ENCODE results near the gene TMEM19.
"Not testable (repeated sequence)": the region's sequence is repeated elsewhere in the genome, so short reads cannot be mapped to it uniquely, and the experiment has no call there.

Gene TMEM19

DNA sequence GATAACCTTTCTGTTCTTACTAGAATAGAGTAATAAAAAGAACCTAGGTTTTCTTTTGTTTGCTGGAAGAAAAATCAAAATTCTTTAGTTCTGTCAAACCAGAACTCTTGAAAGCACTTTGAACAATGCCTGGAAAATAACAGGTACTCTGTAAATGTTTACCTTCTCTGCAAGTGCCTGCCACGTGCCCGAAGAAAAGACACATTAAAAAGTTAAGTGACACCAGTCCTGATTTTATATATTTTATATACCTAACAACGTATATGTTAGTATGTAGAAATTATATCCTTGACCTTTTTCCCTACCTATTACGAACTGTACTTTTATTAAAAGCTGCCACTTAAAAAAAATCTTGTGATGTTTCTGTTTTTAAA is 20.8 kb upstream of the TMEM19 start:
- no peak for DNase-seq (ENCODE audit: low read depth in 2 of 2)

DNA sequence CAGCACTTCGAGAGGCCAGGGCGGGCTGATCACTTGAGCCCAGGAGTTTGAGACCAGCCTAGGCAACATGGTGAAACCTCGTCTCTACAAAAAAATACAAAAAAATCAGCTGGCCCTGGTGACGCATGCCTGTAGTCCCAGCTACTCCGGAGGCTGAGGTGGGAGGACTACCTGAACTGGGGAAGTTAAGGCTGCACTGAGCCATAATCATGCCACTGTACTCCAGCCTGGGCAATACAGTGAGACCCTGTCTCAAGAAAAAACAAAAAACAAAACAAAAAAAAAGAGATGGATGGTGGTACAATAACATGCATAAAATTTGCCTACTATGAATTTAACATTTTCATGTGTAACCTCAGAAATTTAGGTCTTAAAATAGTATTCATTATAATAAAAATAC is 19.6 kb upstream of the TMEM19 start:
- no peak for DNase-seq (ENCODE audit: low read depth in 2 of 2)

DNA sequence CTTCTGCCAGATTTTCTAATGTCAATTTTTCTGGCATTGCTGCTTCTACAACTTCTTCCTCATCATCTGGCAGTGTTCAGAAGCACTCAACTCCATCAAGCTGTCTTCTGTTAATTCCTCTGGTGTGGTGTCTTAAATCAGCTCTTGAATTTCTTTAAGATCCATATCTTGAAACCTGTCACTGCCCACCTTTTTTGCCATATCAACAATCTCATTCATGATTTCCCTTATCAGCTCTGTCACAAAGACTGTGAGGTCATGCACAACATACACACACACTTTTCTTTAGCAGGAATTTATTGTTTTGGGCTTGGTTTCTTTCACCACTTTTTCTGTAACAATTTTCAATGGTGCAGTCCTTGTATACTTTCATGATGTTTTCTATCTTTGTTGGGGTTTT is 14.6 kb upstream of the TMEM19 start:
- DNase-seq (ENCODE audit: low read depth in 2 of 2), result no peak

DNA sequence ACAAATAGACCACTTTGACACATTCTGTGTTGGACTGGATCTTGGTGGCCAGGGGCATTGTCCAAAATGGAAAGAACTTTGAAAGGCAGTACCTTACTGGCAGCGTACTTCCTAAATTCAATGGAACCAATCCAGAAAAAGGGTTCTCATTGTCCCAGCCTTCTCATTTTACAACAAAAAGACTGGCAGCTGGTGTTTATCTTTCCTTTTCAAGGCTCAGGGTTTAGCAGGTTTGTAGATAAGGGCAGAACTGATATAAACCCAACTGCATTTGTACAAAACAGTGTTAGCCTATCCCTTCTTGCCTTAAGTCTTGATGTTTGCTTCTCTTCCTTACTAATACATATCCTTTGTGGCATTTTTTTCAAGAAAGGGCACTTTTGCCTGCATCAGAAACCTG is 14.1 kb upstream of the TMEM19 start:
- no peak for DNase-seq (ENCODE audit: low read depth in 2 of 2)

DNA sequence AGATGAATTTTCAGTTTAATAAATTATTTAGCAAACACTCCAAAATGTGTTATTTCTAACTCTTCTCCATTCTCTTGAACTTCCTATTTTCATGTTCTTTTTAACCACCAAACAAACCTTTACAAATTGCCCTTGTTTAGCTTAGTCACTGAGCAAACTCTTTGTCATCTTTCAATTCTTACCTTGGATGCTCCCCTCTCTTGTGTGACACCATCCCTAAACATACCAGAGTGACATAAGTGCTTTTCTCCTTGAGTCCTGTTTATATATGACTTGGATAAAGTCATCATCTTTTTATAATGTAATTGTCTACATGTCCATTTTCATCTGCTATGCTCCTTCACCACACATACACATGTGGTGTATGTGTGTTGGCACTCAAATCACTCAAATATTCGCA is 3.4 kb upstream of the TMEM19 start:
- DNase-seq (ENCODE audit: low read depth in 2 of 2), result no peak

DNA sequence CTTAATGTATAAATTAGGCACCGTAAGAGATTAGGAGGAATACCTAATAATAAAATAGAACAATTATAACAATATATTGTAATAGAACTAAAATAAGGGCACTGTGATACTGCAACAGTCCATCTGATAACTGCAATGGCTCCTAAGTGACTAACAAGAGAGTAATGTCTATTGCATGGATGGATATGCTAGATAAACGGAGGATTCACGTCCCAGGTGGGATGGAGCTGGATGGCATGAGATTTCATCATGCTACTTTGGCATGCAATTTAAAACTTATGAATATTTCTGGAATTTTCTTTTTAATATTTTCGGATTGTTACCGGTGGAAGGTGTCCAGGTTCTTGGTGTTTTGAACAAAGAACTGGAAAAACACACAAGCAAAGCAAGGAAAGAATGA is 2.2 kb upstream of the TMEM19 start:
- DNase-seq (ENCODE audit: low read depth in 2 of 2), result no peak

DNA sequence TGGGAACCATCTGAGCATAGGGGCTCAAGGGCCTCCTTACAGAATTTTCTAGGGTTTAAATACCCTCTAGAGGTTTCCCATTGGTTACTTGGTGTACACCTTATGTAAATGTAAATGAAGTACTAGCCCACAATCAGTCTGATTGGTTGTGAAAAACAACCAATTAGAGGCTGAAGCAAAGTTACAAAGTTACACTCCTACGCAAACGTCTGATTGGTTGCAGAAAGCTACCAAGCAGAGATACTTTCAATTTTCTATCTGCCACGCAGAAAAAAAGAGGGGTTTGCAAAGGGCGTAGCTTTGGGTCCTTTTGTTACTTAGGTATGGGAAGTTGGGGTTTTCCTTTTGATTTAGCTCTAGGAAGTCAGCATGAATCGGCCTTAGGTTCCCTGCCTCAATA is 1.8 kb upstream of the TMEM19 start:
- DNase-seq (ENCODE audit: low read depth in 2 of 2), result no peak

DNA sequence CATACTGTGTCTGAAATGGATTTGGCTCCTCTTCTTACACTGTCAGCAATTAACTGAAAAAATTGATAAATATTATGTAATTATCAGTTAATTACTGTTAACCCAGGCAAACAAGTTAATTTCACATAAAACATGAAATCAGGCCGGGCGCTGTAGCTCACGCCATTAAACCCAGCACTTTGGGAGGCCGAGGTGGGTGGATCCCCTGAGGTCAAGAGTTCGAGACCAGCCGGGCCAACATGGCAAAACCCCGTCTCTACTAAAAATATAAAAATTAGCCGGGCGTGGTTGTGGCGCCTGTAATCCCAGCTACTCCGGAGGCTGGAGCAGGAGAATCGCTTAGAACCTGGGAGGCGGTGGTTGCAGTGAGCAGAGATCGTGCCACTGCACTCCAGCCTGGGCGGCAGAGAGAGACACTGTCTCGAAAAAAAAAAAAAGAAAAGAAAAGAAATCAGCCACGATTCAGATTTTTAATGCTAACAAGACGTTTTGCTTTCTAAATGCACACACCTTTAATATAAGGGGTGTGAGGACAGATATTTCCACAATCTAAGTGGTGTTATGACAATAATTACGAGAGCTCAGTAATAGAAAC is 473 bp upstream of the TMEM19 start:
- DNase-seq (ENCODE audit: low read depth in 2 of 2), result no peak

DNA sequence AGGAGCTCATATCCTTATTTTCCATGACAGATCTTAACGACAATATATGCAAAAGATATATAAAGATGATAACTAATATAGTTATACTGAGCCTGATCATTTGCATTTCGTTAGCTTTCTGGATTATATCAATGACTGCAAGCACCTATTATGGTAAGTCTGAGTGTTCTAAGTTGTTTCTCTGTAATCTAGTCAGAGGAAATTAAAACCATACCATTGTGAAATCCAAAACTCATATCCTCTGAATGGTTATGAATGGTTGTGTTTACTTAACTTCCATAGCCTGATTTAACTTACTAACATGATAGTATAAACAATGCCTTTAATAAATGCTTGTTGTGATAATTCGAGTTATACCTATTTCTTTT is 760 bp downstream of the TMEM19 start:
- DNase-seq (ENCODE audit: low read depth in 2 of 2), result no peak

DNA sequence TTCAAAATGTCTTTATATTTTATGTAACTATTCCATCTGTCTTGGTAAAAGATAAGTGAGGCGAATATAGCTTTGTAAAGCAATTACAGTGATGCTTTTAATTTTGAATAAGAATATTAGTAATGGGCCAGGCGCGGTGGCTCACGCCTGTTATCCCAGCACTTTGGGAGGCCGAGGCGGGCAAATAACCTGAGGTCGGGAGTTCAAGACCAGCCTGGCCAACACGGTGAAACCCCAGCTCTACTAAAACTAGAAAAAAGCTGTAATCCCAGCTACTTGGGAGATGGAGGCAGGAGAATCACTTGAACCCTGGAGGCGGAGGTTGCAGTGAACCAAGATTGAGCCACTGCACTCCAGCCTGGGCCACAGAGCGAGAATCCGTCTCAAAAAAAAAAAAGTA is 1.3 kb downstream of the TMEM19 start:
- not testable (repeated sequence) for DNase-seq (ENCODE audit: low read depth in 2 of 2)

DNA sequence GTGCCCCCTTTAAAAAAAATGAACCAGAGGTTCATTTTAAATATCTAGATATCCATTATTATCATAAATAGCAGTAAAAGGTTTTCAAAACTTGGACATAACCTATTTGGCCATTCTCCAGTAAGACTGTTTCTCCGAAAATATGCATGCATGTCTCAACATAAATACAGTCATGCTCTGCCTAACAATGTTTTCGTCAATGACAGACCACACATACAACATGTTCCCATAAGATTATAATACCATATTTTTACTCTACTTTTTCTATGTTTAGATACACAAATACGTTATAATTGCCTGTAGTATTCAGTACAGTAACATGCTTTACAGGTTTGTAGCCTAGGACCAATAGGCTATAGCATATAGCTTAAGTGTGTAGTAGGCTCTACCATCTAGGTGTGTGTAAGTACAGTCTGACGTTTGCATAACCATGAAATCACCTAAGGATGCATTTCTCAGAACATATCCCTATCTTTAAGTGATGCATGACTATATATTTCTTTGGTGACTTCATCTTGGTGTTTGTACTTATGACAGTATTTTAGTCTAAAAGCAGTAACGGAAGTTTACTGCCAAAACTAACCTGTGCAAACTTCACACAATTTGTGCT is 3.2 kb downstream of the TMEM19 start:
- no peak for DNase-seq (ENCODE audit: low read depth in 2 of 2)

DNA sequence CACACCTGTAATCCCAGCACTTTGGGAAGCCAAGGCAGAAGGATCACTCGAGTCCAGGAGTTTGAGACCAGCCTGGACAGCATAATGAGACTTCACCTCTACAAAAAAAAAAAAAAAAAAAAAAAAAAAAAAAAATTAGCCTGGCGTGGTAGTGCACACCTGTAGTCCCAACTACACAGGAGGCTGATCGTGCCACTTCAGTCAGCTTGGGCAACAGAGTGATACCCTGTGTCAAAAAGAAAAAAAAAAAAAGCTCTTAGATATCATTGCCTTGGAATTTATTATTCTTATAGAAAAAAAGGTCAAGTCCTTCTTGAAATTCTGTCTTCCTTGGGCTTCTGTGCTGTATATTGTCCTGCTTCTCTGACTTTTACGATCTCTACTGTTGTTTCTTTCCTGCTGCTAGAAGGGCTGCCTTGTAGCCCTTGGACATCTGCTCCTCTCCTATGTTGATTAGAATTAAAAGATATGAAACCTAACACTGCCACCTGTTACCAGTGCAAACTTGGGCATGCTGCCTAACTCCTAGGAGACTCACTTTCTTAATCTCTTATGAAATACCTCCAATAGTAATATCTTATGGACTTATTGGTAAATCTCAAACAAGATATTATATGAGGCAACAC is 5.7 kb downstream of the TMEM19 start:
- no peak for DNase-seq (ENCODE audit: low read depth in 2 of 2)

DNA sequence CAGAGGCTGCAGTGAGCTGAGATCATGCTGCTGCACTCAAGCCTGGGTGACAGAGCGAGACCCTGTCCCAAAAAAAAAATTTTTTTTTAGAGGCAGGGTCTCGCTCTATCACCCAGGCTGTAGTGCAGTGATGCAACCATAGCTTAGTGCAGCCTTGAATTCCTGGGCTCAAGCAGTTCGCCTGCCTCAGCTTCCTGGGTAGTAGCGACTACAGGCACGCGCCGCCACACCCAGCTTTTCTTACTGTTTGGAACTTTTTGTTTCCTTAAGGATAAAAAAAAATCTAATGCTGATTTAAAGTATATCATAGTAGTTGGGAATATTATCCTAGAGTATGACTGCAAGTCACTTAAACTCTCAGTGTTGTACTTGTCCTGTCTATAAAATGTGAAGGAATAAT is 7.2 kb downstream of the TMEM19 start:
- DNase-seq (ENCODE audit: low read depth in 2 of 2), result no peak

DNA sequence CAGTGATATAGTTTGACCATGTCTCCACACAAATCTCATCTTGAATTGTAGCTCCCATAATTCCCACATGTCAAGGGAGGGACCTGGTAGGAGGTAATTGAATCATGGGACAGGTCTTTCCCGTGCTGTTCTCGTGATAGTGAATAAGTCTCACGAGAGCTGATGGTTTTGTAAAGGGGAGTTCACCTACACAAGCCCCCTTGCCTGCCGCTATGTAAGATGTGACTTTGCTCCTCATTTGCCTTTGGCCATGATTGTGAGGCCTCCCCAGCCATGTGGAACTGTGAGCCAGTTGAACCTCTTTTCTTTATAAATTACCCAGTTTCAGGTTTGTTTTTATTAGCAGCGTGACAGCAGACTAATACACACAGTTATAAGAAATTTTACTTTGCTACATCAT is 7.8 kb downstream of the TMEM19 start:
- DNase-seq (ENCODE audit: low read depth in 2 of 2), result not testable (repeated sequence)

DNA sequence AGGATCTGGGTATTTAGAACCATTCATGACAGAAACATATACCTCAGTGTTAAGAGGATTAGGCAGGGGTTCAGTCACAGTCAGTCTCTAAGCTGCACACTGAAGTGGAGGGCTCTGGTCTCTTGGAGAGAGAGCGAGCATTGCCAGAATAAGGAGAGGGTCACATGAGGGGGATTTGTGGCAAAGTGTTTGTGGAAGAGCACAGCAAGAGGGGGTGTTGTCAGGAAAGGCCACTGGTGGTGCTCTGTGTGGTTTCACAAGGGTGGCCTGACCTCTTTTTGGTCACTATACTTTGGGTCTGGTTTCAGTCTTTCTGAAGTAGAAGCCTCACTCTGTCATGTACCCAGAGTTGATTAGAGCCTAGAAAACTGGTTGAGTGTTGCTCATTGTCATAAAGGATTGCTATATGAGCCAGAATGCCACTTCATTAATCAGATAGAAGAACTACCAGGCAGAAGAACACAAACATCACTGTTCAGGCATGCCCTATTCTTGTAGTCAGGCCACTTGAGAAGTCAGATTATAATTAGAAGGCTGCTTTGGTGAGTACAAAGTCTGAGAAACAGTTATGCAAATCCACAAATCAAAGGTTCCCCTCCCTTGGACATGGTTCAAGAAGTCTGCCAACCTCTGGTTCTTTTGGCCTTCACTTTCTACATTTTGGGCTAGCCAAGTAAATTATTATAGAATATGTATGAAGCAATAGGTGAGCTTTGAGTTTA is 8.4 kb downstream of the TMEM19 start:
- DNase-seq (ENCODE audit: low read depth in 2 of 2), result no peak

DNA sequence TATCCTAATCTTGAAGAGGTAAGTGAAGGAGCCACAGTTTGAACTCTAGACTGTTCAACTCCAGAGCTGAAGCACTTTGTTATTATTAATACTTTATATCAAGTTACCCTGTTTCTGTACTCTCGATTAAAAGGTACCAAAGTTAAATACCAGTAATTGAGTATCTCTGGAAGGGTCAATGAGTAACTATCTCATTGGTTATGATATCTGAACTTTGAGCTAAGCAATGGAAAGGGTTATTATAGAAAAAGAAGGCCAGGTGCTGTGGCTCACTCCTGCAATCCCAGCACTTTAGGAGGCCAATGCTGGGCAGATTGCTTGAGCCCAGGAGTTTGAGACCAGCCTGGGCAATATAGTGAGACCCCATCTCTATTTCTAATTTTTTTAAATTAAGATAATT is 9.9 kb downstream of the TMEM19 start:
- DNase-seq (ENCODE audit: low read depth in 2 of 2), result no peak

DNA sequence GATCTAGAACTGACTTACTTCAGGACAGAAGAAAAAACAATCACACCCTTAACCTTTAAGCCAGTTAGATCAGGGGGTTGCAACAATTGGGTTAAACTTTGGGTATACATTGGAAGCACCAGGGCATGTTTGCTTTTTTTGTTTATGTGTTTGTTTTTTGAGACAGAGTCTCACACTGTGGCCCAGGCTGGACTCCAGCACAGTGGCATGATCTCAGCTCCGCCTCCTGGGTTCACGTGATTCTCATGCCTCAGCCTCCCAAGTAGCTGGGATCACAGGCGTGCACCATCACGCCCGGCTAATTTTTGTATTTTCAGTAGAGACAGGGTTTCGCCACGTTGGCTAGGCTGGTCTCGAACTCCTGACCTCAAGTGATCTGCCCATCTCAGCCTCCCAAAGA is 16.3 kb downstream of the TMEM19 start:
- not testable (repeated sequence) for DNase-seq (ENCODE audit: low read depth in 2 of 2)

DNA sequence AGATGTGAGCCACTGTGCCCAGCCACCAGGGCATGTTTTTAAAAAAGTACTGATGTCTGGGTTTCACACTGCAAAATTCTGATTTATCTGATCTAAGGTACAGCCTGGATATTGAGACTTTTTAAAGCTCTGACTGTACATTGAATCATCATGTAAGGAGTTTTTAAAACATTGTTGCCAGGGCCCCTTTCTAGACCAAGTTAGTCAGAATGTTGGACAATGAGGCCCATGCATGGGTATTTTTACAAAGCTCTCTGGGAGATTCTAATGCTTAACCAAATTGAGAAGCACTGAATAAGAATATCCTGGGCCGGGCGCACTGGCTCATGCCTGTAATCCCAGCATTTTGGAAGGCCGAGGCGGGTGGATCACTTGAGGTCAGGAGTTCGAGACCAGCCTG is 16.7 kb downstream of the TMEM19 start:
- DNase-seq (ENCODE audit: low read depth in 2 of 2), result no peak

DNA sequence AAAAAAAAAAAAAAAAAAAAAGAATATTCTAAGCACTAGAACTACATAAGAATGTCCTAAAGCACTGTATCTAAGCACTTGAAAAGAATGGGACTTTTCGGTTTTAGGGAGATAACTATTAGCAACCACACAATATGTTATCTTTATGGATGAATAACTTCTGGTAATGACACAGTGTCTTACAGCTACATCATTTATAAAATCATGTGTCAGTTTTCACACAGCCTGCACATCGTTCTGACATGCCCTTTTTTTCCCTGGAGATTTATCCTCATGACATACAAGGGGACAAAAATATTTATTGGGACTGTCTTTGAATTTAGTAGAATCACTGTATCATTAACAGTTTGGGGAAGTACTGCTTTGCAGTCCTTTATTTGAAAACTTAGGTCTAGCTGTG is 17.3 kb downstream of the TMEM19 start:
- DNase-seq (ENCODE audit: low read depth in 2 of 2), result no peak

DNA sequence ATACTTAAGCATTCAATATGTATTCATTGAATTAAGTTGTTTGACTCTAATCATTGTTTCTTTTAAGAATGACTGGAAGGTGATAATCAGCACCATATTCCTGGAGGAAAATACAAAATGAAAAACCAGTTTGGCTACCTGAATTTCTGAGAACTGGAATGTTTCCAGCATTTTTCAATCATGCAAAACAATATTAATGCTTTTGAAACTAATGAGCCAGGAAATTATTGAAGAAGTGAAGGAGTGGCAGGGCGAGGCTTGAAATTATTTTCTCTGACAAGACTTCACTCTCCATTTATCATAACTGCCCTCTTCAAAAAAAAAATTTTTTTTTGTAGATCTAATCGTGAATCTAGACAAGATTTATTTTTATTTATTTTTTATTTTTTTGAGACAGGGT is 19.0 kb downstream of the TMEM19 start:
- DNase-seq (ENCODE audit: low read depth in 2 of 2), result no peak

DNA sequence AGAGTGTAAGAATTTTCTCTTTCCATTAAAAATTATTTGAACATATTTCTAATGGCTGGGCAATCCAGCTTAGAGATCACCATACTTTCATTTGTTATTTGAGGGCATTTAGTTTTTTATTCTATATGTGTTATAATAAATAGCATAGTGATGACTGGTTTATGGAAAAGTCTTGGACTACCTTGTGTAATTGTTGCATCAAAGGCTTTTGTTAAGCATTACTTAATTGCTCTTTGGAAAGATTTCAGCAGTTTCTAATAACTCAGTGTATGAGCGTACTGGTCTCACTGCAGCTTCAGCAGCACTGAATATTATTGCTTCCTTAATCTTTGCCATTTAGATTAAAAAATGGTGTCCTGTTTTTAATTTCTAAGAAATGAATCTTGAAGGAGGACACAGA is 22.8 kb downstream of the TMEM19 start:
- DNase-seq (ENCODE audit: low read depth in 2 of 2), result no peak

DNA sequence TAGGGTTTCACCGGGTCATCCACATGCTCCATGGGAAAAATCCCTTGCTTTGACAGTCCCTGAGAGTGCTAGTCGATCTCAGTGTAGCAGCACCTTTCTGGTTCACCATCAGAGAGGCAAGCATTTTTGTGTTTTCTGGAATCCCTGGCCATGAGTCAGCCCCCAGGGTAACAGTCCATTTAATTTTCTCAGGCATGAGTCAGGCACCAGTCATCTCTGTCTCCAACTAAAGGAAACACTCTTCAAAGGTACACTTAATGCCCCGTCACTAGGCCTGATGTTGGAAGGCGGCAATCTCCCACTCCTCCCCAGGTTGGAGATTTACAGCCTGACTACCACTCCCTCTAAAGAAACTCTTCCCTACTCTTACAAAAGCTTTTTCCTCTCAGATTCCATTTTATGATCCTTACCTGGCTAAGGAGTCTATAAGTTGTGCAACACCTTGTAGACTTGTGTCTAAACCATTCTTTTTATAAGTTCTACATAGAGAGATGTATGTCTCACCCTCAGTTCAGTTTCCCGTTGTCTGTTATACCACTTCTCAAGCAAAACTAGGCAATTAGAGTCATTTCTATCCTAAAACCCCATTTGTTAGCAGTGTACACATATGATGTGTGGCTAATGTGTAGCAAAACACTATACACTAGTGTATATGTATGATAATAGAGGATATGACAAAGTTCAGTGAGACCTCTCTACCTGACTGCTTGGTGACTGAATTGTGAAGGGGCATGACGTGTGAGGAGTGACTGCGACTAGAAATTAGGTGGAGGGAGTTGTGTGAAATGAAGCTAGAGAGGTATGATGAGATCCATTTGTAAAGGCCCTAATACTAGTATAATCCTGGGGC is 24.6 kb downstream of the TMEM19 start:
- no peak for DNase-seq (ENCODE audit: low read depth in 2 of 2)

Data from stimulated activated CD4-positive, alpha-beta T cell treated with anti-CD3 and anti-CD28 coated beads, Interleukin-1b, Interleukin-23, amount 100 ng/mL, for 1 hour (primary cell).